Left ventricle myocardium inferior (tissue), 1 donor: ENCODE measurements around the gene EFCAB8. TPM values are rescaled to one million over a fixed set of nuclear protein-coding genes. Genes with fewer than 3 reads are reported as not detected.

Experiments
- DNase-seq: peaks from one replicate; pipeline ENCODE4 v3.0.0-alpha.2; 2020
- H3K27ac ChIP-seq: fragments of 200-600 bp; replicated peaks from 2 replicates; pipeline ENCODE4 v1.8.0; 2021
- H3K27me3 ChIP-seq: fragments of 200-600 bp; 2 replicates; pipeline ENCODE4 v1.8.0; 2021; ENCODE audit warnings: low read depth
- H3K36me3 ChIP-seq: fragments of 200-600 bp; 2 replicates; pipeline ENCODE4 v1.8.0; 2021
- H3K4me1 ChIP-seq: fragments of 200-600 bp; 2 replicates; pipeline ENCODE4 v1.8.0; 2021
- H3K4me3 ChIP-seq: fragments of 200-600 bp; 2 replicates; pipeline ENCODE4 v1.8.0; 2021; ENCODE audit warnings: mild to moderate bottlenecking, moderate library complexity
- H3K9me3 ChIP-seq: fragments of 200-600 bp; replicated peaks from 2 replicates; pipeline ENCODE4 v1.8.0; 2021
- CTCF ChIP-seq: fragments of 200-600 bp; IDR thresholded peaks from 2 replicates; pipeline ENCODE4 v1.8.0; 2021; ENCODE audit warnings: antibody characterized with exemption, mild to moderate bottlenecking, borderline replicate concordance
- intact Hi-C: fragments of 100-400 bp; cut with micrococcal nuclease; formaldehyde crosslinking; loops from one replicate; pipeline ENCODE4 v1.11.0; 2022
- total RNA-seq: library from RNA; stranded (reverse); fragmentation: NEBNext Ultra II Directional; extraction: Animal tissue kit (Norgen Biotek cat#: 25700); gene quantifications from one replicate; pipeline ENCODE4 v1.2.1, GENCODE V29; 2021
- donor health status: DM: no; HTN: yes; CAD: no; lungs with severe emphysema.

EFCAB8 gene
- total RNA-seq, 1 donor from 2014 or later: not detected

- TF ChIP-seq CTCF: no peak
- intact Hi-C loops: no loop called here
- Histone ChIP-seq H3K9me3 (peaks cover 19% of the 10 kb centered on the region), H3K4me3 (no peak overlapping the region), H3K27ac (no peak overlapping the region), H3K27me3 (no peaks in the 10 kb centered on the region), H3K4me1 (peaks cover 7% of the 10 kb centered on the region), H3K36me3 (no peaks in the 10 kb centered on the region)
- no peak for DNase-seq
These were observed 52.6 kb downstream of the EFCAB8 start for GRCh38 chr20:32911355-32911754.

GRCh38 chr20:32912688-32913087 lies 54.0 kb downstream of the EFCAB8 start:
- Histone ChIP-seq H3K4me3 (no peak overlapping the region), H3K4me1 (peaks cover 7% of the 10 kb centered on the region), H3K27me3 (no peaks in the 10 kb centered on the region), H3K36me3 (no peaks in the 10 kb centered on the region), H3K9me3 (peaks cover 24% of the 10 kb centered on the region), H3K27ac (no peak overlapping the region)
- DNase-seq: no peak
- intact Hi-C loops: no loop called here
- TF ChIP-seq CTCF: no peak

- intact Hi-C loops: no loop called here
- TF ChIP-seq CTCF: no peak
- Histone ChIP-seq H3K4me3 (no peak overlapping the region), H3K4me1 (no peaks in the 10 kb centered on the region), H3K27ac (no peak overlapping the region), H3K27me3 (no peaks in the 10 kb centered on the region), H3K9me3 (peaks cover 24% of the 10 kb centered on the region), H3K36me3 (no peaks in the 10 kb centered on the region)
- no peak for DNase-seq
These were observed 55.3 kb downstream of the EFCAB8 start for GRCh38 chr20:32914031-32914430.

DNA sequence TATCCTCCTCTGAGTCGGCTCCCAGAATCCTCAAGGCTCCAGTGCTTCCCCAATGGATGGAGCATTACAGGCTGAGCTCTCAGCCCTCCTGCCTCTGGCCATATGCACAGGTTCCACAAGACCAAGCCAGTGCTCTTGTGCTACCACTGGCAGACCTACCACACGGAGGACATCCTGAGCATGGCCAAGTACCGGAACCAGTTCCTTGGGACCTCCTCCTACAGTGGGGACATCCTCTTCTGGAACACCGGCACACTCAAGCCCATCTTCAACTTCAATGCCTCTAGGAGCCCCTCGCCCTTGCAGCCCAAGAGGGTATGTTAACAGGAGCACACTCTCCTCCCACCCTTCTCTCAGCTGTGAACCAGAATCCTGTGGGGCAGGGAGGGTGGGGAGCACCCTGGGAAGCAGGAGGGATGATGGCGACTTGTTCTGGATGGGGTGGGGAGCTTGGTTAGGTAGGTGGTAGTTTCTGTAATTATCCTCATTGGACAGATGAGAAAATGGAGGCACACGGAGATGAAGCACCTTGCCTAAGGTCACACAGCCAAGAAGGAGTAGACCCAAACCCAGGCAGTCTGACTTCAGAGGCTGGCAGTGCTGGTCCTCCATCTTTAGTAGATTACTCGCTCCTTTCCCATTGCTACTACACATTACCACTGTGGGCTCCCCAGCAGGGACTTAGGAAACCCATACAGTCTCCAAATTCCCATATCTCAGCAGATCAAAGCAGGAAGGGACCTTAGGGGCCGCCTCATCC lies 58.6 kb downstream of the EFCAB8 start:
- Histone ChIP-seq H3K9me3 (peaks cover 24% of the 10 kb centered on the region), H3K27ac (no peak overlapping the region), H3K27me3 (no peaks in the 10 kb centered on the region), H3K4me3 (no peak overlapping the region), H3K36me3 (no peaks in the 10 kb centered on the region), H3K4me1 (no peaks in the 10 kb centered on the region)
- DNase-seq: no peak
- intact Hi-C loops: no loop called here
- TF ChIP-seq CTCF: no peak

DNA sequence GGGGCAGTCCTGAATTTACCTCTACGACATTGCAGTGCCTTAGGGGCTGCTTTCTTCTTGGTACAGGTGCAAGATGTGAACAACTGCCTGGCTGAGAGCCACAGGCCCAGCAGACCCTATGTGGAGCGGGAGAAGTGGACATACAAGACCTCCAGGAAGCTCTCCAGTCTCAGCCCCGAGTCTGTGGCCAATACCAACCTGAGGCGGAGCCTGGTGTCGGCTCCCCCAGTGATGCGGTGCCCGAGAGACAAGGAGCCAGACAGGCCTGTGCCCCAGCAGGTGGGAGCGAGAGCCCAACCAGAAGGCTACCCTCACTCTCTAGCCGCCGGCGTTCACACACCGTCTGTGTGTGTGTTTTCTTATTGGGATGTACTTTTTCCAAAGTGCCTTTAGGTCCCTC lies 59.6 kb downstream of the EFCAB8 start:
- TF ChIP-seq CTCF: no peak
- DNase-seq: no peak

More for the DNA sequence above, 59.6 kb downstream of the EFCAB8 start:
- H3K9me3 ChIP-seq: peaks cover 24% of the 10 kb centered on the region
- H3K36me3 ChIP-seq: no peaks in the 10 kb centered on the region
- H3K4me1 ChIP-seq: no peaks in the 10 kb centered on the region
- no peak overlapping the region for H3K4me3 ChIP-seq
- no peak overlapping the region for H3K27ac ChIP-seq
- intact Hi-C loops: no loop called here
- H3K27me3 ChIP-seq: no peaks in the 10 kb centered on the region
